Measurements from ENCODE around the gene HINT3.
"Not testable (repeated sequence)": the region's sequence is repeated elsewhere in the genome, so short reads cannot be mapped to it uniquely, and the experiment has no call there.

Gene HINT3

GRCh38 chr6:125940247-125941041 lies 16.1 kb upstream of the HINT3 start:
- no peak for DNase-seq

- no peak for DNase-seq
Measured at GRCh38 chr6:125942672-125943527, 13.7 kb upstream of the HINT3 start.

- no peak for DNase-seq
Measured at GRCh38 chr6:125943528-125944433, 12.8 kb upstream of the HINT3 start.

- DNase-seq, result no peak
Measured at GRCh38 chr6:125944434-125944816, 12.1 kb upstream of the HINT3 start.

GRCh38 chr6:125944896-125945295 lies 11.7 kb upstream of the HINT3 start:
- no peak for DNase-seq

GRCh38 chr6:125945378-125946141 lies 11.0 kb upstream of the HINT3 start:
- no peak for DNase-seq

- no peak for DNase-seq
Measured at GRCh38 chr6:125947615-125948014, 9.0 kb upstream of the HINT3 start.

- no peak for DNase-seq
Measured at GRCh38 chr6:125948455-125948854, 8.1 kb upstream of the HINT3 start.

GRCh38 chr6:125949069-125949468 lies 7.5 kb upstream of the HINT3 start:
- no peak for DNase-seq

- DNase-seq, result no peak
Measured at GRCh38 chr6:125950293-125950692, 6.3 kb upstream of the HINT3 start.

GRCh38 chr6:125950716-125951115 lies 5.9 kb upstream of the HINT3 start:
- DNase-seq, result not testable (repeated sequence)

- DNase-seq, result no peak
Measured at GRCh38 chr6:125951323-125951722, 5.2 kb upstream of the HINT3 start.

- no peak for DNase-seq
Measured at GRCh38 chr6:125952764-125953501, 3.6 kb upstream of the HINT3 start.

GRCh38 chr6:125953502-125953875 lies 3.1 kb upstream of the HINT3 start:
- no peak for DNase-seq

- DNase-seq, result no peak
Measured at GRCh38 chr6:125954735-125955339, 1.7 kb upstream of the HINT3 start.

- DNase-seq, result no peak
Measured at GRCh38 chr6:125955973-125956372, 597 bp upstream of the HINT3 start.

GRCh38 chr6:125957391-125957693 lies 772 bp downstream of the HINT3 start:
- DNase-seq, result no peak

GRCh38 chr6:125957845-125958244 lies 1.3 kb downstream of the HINT3 start:
- DNase-seq, result no peak

- DNase-seq, result no peak
Measured at GRCh38 chr6:125959041-125959440, 2.5 kb downstream of the HINT3 start.

GRCh38 chr6:125961117-125961516 lies 4.5 kb downstream of the HINT3 start:
- no peak for DNase-seq

- no peak for DNase-seq
Measured at GRCh38 chr6:125962900-125963497, 6.4 kb downstream of the HINT3 start.

All from activated effector memory CD4-positive, alpha-beta T cell treated with Interleukin-2 at 50 U/mL for 16 hours (primary cell).